Hematopoietic multipotent progenitor cell treated with erythropoietin and hydrocortisone succinate and interleukin-3 and kit ligand, for 17 days (in vitro differentiated cells): Measurements from ENCODE around the gene FGD6.
"Not testable (repeated sequence)": the region's sequence is repeated elsewhere in the genome, so short reads cannot be mapped to it uniquely, and the experiment has no call there.

ENCODE experiments used
- DNase-seq: peaks from one replicate; pipeline ENCODE4 v3.0.0-alpha.2; 2015; ENCODE audit warnings: low spot score

FGD6 gene

GRCh38 chr12:95205016-95205624 lies 12.1 kb downstream of the FGD6 start:
- DNase-seq: no peak

- DNase-seq: no peak
Measured at GRCh38 chr12:95204141-95204866, 13.0 kb downstream of the FGD6 start.

GRCh38 chr12:95203487-95204030 lies 13.7 kb downstream of the FGD6 start:
- no peak for DNase-seq

GRCh38 chr12:95202691-95203486 lies 14.4 kb downstream of the FGD6 start:
- no peak for DNase-seq

- DNase-seq: no peak
Measured at GRCh38 chr12:95201056-95201670, 16.1 kb downstream of the FGD6 start.

- no peak for DNase-seq
Measured at GRCh38 chr12:95200128-95200894, 17.0 kb downstream of the FGD6 start.

- no peak for DNase-seq
Measured at GRCh38 chr12:95198914-95199313, 18.4 kb downstream of the FGD6 start.

- no peak for DNase-seq
Measured at GRCh38 chr12:95197636-95198035, 19.6 kb downstream of the FGD6 start.

- DNase-seq: not testable (repeated sequence)
Measured at GRCh38 chr12:95196875-95197569, 20.2 kb downstream of the FGD6 start.

- no peak for DNase-seq
Measured at GRCh38 chr12:95195122-95195521, 22.1 kb downstream of the FGD6 start.

GRCh38 chr12:95193139-95193538 lies 24.1 kb downstream of the FGD6 start:
- no peak for DNase-seq

- no peak for DNase-seq
Measured at GRCh38 chr12:95192271-95192670, 25.0 kb downstream of the FGD6 start.

GRCh38 chr12:95191060-95191696 lies 26.1 kb downstream of the FGD6 start:
- DNase-seq: no peak

GRCh38 chr12:95187865-95188415 lies 29.3 kb downstream of the FGD6 start:
- no peak for DNase-seq

- DNase-seq: no peak
Measured at GRCh38 chr12:95185854-95186253, 31.4 kb downstream of the FGD6 start.

GRCh38 chr12:95185072-95185471 lies 32.2 kb downstream of the FGD6 start:
- DNase-seq: no peak

- DNase-seq: no peak
Measured at GRCh38 chr12:95184121-95184520, 33.1 kb downstream of the FGD6 start.

GRCh38 chr12:95182868-95183415 lies 34.3 kb downstream of the FGD6 start:
- DNase-seq: no peak

- DNase-seq: no peak
Measured at GRCh38 chr12:95181103-95181502, 36.2 kb downstream of the FGD6 start.

- DNase-seq: no peak
Measured at GRCh38 chr12:95179011-95179410, 38.3 kb downstream of the FGD6 start.
